HEK293T (cell line): ENCODE data around the gene LENG9.

Experiments
- CTCF ChIA-PET: fragments of 350-600 bp; formaldehyde crosslinking; extraction: SDS; loops from one replicate; lab custom pipeline; 2021; ENCODE audit warnings: antibody characterized with exemption, inconsistent platforms; lab: Yijun Ruan, JAX
- POLR2A ChIA-PET: fragments of 350-600 bp; formaldehyde crosslinking; extraction: SDS; loops from one replicate; lab custom pipeline; 2020; ENCODE audit warnings: antibody characterized with exemption, inconsistent platforms; lab: Yijun Ruan, JAX
- DNase-seq: peaks from one replicate; pipeline ENCODE4 v3.0.0; 2012; ENCODE audit warnings: mixed read lengths; ENCODE audit errors: extremely low spot score
- ARNT ChIP-seq: fragments of 450-650 bp; IDR thresholded peaks from 2 replicates; pipeline ENCODE4 v1.6.1; 2017; ENCODE audit warnings: mild to moderate bottlenecking
- BHLHE40 ChIP-seq: fragments of 450-650 bp; IDR thresholded peaks from 2 replicates; pipeline ENCODE4 v1.6.1; 2016; ENCODE audit warnings: mild to moderate bottlenecking, moderate library complexity, borderline replicate concordance
- CTBP1 ChIP-seq: fragments of 450-650 bp; IDR thresholded peaks from 2 replicates; pipeline ENCODE4 v1.6.1; 2016; ENCODE audit warnings: borderline replicate concordance
- ELF4 ChIP-seq: fragments of 450-650 bp; IDR thresholded peaks from 2 replicates; pipeline ENCODE4 v1.6.1; 2017; ENCODE audit warnings: antibody characterized with exemption
- FOXA1 ChIP-seq: fragments of 450-650 bp; IDR thresholded peaks from 2 replicates; pipeline ENCODE4 v1.6.1; 2016; ENCODE audit warnings: mild to moderate bottlenecking
- FOXK2 ChIP-seq: fragments of 450-650 bp; IDR thresholded peaks from 2 replicates; pipeline ENCODE4 v1.6.1; 2016; ENCODE audit warnings: mild to moderate bottlenecking
- FOXM1 ChIP-seq: fragments of 450-650 bp; IDR thresholded peaks from 2 replicates; pipeline ENCODE4 v1.6.1; 2017; ENCODE audit warnings: mild to moderate bottlenecking, borderline replicate concordance
- HDGF ChIP-seq: fragments of 450-650 bp; IDR thresholded peaks from 2 replicates; pipeline ENCODE4 v1.6.1; 2017; ENCODE audit warnings: antibody characterized with exemption, borderline replicate concordance
- L3MBTL2 ChIP-seq: fragments of 450-650 bp; conservative IDR thresholded peaks from 2 replicates; pipeline ENCODE4 v1.6.1; 2016; ENCODE audit warnings: mild to moderate bottlenecking
- LEF1 ChIP-seq: fragments of 450-650 bp; IDR thresholded peaks from 2 replicates; pipeline ENCODE4 v1.6.1; 2017; ENCODE audit warnings: mild to moderate bottlenecking, borderline replicate concordance
- NFRKB ChIP-seq: fragments of 450-650 bp; IDR thresholded peaks from 2 replicates; pipeline ENCODE4 v1.6.1; 2016; ENCODE audit warnings: mild to moderate bottlenecking, moderate library complexity
- PKNOX1 ChIP-seq: fragments of 450-650 bp; IDR thresholded peaks from 2 replicates; pipeline ENCODE4 v1.6.1; 2016
- SP1 ChIP-seq: fragments of 450-650 bp; IDR thresholded peaks from 2 replicates; pipeline ENCODE4 v1.6.1; 2017
- SUZ12 ChIP-seq: fragments of 450-650 bp; IDR thresholded peaks from 2 replicates; pipeline ENCODE4 v1.6.1; 2016; ENCODE audit warnings: mild to moderate bottlenecking
- TARDBP ChIP-seq: fragments of 450-650 bp; IDR thresholded peaks from 2 replicates; pipeline ENCODE4 v1.6.1; 2016
- ZNF384 ChIP-seq: fragments of 450-650 bp; IDR thresholded peaks from 2 replicates; pipeline ENCODE4 v1.6.1; 2016

Gene LENG9

DNA sequence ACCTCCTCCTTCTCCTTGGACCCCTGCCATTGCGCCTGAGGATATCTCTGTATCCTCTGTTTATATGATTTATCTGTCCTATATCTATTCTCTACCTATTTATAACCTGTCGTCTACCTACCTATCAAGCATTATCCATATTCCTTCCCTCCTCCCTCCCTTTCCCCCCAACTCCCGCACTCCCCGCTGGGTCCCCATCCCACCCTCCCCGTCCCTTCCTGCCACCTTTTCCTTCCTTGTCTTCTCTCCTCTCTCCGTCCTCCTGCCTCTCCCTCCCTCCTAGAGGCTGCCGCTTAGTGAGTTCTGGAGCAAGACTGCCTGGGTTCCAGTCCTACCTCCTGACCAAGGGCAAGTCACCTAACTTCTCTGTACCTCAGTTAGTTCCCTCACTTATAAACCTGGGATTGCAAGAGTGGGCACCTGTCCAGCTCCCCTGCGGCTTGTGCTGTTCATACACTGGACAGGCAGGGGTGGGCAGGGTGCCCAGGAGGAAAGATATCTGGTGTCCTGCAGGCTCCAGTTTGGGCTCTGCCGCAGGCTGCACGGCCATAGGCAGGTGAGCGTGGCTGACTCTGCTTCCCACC, 32.2 kb downstream of the LENG9 start:
- no peak for TF ChIP-seq ELF4
- TF ChIP-seq PKNOX1 = no peak
- TF ChIP-seq NFRKB = no peak
- TF ChIP-seq L3MBTL2 = no peak
- no peak for TF ChIP-seq TARDBP
- TF ChIP-seq ZNF384 = no peak
- TF ChIP-seq FOXK2 = no peak
- no peak for TF ChIP-seq SP1
- no peak for TF ChIP-seq HDGF
- TF ChIP-seq CTBP1 = no peak
- TF ChIP-seq FOXM1 = no peak
- TF ChIP-seq ARNT = no peak
- no peak for TF ChIP-seq LEF1
- no peak for TF ChIP-seq FOXA1
- no peak for TF ChIP-seq BHLHE40
- TF ChIP-seq SUZ12 = no peak
- POLR2A ChIA-PET = interaction anchor here (1.4 to 3.0 kb wide), 3 partner anchors 17 to 32 kb away, joined by 4 to 23 read pairs (median 10); partner anchors contain the start of genes LENG8 and LENG9
- CTCF ChIA-PET = interaction anchor here (0.7 kb wide), 1 partner anchor 8 kb away, joined by 4 read pairs; no protein-coding TSS in a partner anchor
- DNase-seq = no peak

GRCh38 chr19:54430306-54431254, 33.0 kb downstream of the LENG9 start:
- TF ChIP-seq L3MBTL2 (no peak), PKNOX1 (no peak), BHLHE40 (no peak), HDGF (no peak)
- ChIA-PET CTCF (interaction anchor here (0.7 kb wide), 1 partner anchor 9 kb away, joined by 4 read pairs; no protein-coding TSS in a partner anchor), POLR2A (interaction anchor here (1.0 to 3.0 kb wide), 4 partner anchors 15 to 33 kb away, joined by 3 to 23 read pairs (median 7); partner anchors contain the start of genes LENG8, LENG9 and TTYH1)
- DNase-seq = peak; percentile 86

GRCh38 chr19:54429545-54430227, 33.9 kb downstream of the LENG9 start:
- ChIA-PET CTCF (interaction anchor here (0.6 kb wide), 1 partner anchor 1871 kb away, joined by 4 read pairs; no protein-coding TSS in a partner anchor), POLR2A (interaction anchor here (1.0 to 3.0 kb wide), 5 partner anchors 10 to 34 kb away, joined by 3 to 23 read pairs (median 4); partner anchors contain the start of genes LENG8, LENG9 and TTYH1)
- TF ChIP-seq BHLHE40 = no peak
- TF ChIP-seq FOXA1 = no peak
- TF ChIP-seq ELF4 = no peak
- no peak for DNase-seq

GRCh38 chr19:54429176-54429495, 34.4 kb downstream of the LENG9 start:
- POLR2A ChIA-PET = interaction anchor here (1.1 to 3.0 kb wide), 3 partner anchors 9 to 34 kb away, joined by 3 to 23 read pairs (median 10); partner anchors contain the start of genes LENG8 and LENG9
- TF ChIP-seq LEF1 (no peak), ELF4 (no peak), ZNF384 (no peak), FOXK2 (no peak), NFRKB (no peak), SUZ12 (no peak), CTBP1 (no peak), HDGF (no peak), ARNT (no peak), FOXM1 (no peak), BHLHE40 (no peak), TARDBP (no peak), SP1 (no peak), FOXA1 (no peak), PKNOX1 (no peak), L3MBTL2 (no peak)
- CTCF ChIA-PET = no interaction called here
- DNase-seq = no peak
